ENCODE measurements around the gene RRP8. TPM values are rescaled to one million over a fixed set of nuclear protein-coding genes. Genes with fewer than 3 reads are reported as not detected.

Gene RRP8
- total RNA-seq, 1 donor: 7.2 TPM

- H2AFZ ChIP-seq (ENCODE audit: low read length): peak overlapping the region; percentile 68
- no peaks in the 10 kb centered on the region for H3K36me3 ChIP-seq (ENCODE audit: insufficient read depth, low read length)
- no peaks in the 10 kb centered on the region for H3K79me2 ChIP-seq (ENCODE audit: insufficient read depth, low read length)
- no peaks in the 10 kb centered on the region for H4K20me1 ChIP-seq (ENCODE audit: insufficient read depth, low read length)
- H3K27me3 ChIP-seq (ENCODE audit: insufficient read depth, low read length): no peaks in the 10 kb centered on the region
- no peak overlapping the region for H3K4me3 ChIP-seq (ENCODE audit: insufficient read depth, low read length)
- no peaks in the 10 kb centered on the region for H3K9me3 ChIP-seq (ENCODE audit: low read depth, low read length)
- H3K4me2 ChIP-seq (ENCODE audit: insufficient read depth, low read length): peak overlapping the region; percentile 7
- DNase-seq (ENCODE audit: insufficient read length, low spot score, missing footprints): peak; percentile 89
- peaks cover 21% of the 10 kb centered on the region for H3K4me1 ChIP-seq (ENCODE audit: insufficient read depth, low read length)
- TF ChIP-seq CTCF (IDR thresholded peaks at IDR 0.05; ENCODE audit: extremely low read depth, low read depth, low read length): no peak
- no peak overlapping the region for H3K27ac ChIP-seq (ENCODE audit: low read depth, low read length)
Observed at GRCh38 chr11:6635082-6635932, 31.9 kb upstream of the RRP8 start.

- Histone ChIP-seq H2AFZ (ENCODE audit: low read length) (no peak overlapping the region), H3K36me3 (ENCODE audit: insufficient read depth, low read length) (no peaks in the 10 kb centered on the region), H3K4me1 (ENCODE audit: insufficient read depth, low read length) (peaks cover 21% of the 10 kb centered on the region), H3K9me3 (ENCODE audit: low read depth, low read length) (no peaks in the 10 kb centered on the region), H4K20me1 (ENCODE audit: insufficient read depth, low read length) (no peaks in the 10 kb centered on the region), H3K4me3 (ENCODE audit: insufficient read depth, low read length) (no peak overlapping the region), H3K27ac (ENCODE audit: low read depth, low read length) (no peak overlapping the region), H3K27me3 (ENCODE audit: insufficient read depth, low read length) (no peaks in the 10 kb centered on the region), H3K4me2 (ENCODE audit: insufficient read depth, low read length) (no peak overlapping the region), H3K79me2 (ENCODE audit: insufficient read depth, low read length) (no peaks in the 10 kb centered on the region)
- no peak for TF ChIP-seq CTCF (IDR thresholded peaks at IDR 0.05; ENCODE audit: extremely low read depth, low read depth, low read length)
- no peak for DNase-seq (ENCODE audit: insufficient read length, low spot score, missing footprints)
Observed at GRCh38 chr11:6634534-6634933, 31.1 kb upstream of the RRP8 start.

DNA sequence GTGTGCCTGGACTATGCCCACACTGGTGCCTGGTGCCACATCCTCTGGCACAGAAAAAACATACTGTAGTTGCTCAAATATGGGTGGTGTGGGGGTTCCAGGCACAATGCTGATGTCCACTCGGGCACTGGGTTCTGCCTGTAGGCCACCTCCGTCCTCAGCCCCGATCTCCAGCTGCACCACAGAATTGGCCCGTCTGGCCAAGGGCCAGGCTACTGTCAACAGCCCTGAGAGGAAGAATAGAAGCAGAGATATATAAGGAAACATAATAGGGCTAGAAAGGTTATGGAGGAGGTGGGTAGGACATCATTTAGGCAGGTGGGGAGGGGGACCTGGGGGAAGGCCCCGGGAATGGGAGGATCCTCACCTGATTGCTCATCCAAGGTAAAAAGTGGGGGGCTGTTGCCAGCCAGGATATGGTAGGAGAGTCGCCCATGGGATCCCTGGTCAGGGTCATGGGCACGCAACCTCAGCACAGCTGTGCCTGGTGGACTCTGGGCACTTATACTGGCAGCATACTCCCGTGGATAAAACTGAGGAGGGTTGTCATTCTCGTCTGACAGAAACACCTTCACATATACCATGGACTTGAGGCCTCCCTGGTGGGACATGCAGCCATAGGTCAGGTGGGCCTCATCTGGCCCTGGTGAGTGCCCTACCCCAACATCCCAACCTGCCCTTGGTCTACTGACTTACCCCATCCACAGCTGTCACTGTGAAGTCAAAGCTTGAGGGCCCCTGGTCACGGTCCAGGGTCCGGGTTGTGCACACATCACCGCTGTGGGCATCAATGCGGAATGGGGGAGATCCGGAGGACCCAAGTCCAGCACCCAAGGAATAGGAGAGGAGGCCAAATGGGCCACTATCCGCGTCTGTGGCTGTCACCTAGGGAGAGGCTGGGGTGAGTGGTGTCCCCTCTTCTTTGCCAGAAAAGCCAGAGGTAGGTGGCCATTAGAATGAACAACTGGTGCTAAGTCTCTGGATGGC, 30.3 kb upstream of the RRP8 start:
- H2AFZ ChIP-seq (ENCODE audit: low read length): no peak overlapping the region
- H3K27me3 ChIP-seq (ENCODE audit: insufficient read depth, low read length): no peaks in the 10 kb centered on the region
- H3K9me3 ChIP-seq (ENCODE audit: low read depth, low read length): no peaks in the 10 kb centered on the region
- H3K27ac ChIP-seq (ENCODE audit: low read depth, low read length): no peak overlapping the region
- no peak for TF ChIP-seq CTCF (IDR thresholded peaks at IDR 0.05; ENCODE audit: extremely low read depth, low read depth, low read length)
- no peaks in the 10 kb centered on the region for H3K36me3 ChIP-seq (ENCODE audit: insufficient read depth, low read length)
- DNase-seq (ENCODE audit: insufficient read length, low spot score, missing footprints): peak; percentile 73
- no peaks in the 10 kb centered on the region for H3K79me2 ChIP-seq (ENCODE audit: insufficient read depth, low read length)
- peaks cover 21% of the 10 kb centered on the region for H3K4me1 ChIP-seq (ENCODE audit: insufficient read depth, low read length)
- H3K4me2 ChIP-seq (ENCODE audit: insufficient read depth, low read length): no peak overlapping the region
- no peaks in the 10 kb centered on the region for H4K20me1 ChIP-seq (ENCODE audit: insufficient read depth, low read length)
- H3K4me3 ChIP-seq (ENCODE audit: insufficient read depth, low read length): no peak overlapping the region
